GM13976 (cell line): ENCODE results near the gene FAM217A.

Source experiments
- DNase-seq: peaks from one replicate; pipeline ENCODE4 v3.0.0; 2012; ENCODE audit warnings: low spot score
- CTCF ChIP-seq: IDR thresholded peaks from 2 replicates; pipeline ENCODE4 v1.5.1; 2012; ENCODE audit warnings: borderline replicate concordance, mild to moderate bottlenecking; ENCODE audit not compliant: insufficient read depth; ENCODE audit errors: extremely low read depth, missing control alignments, control extremely low read depth
- in situ Hi-C: fragments of 300-500 bp; cut with MboI; formaldehyde crosslinking; loops from one replicate; pipeline ENCODE4 v1.12.0; 2022; ENCODE audit warnings: low sequenced_read_pairs, mixed read lengths, inconsistent platforms; ENCODE audit not compliant: unreplicated experiment

Gene FAM217A

GRCh38 chr6:4088704-4089103, 9.8 kb upstream of the FAM217A start:
- in situ Hi-C loops = no loop called here
- no peak for TF ChIP-seq CTCF
- no peak for DNase-seq

GRCh38 chr6:4085332-4085700, 6.4 kb upstream of the FAM217A start:
- in situ Hi-C loops = no loop called here
- no peak for DNase-seq
- TF ChIP-seq CTCF = no peak

- in situ Hi-C loops = no loop called here
- no peak for TF ChIP-seq CTCF
- DNase-seq = no peak
Measured at GRCh38 chr6:4084444-4085331, 5.8 kb upstream of the FAM217A start.

- in situ Hi-C loops = no loop called here
- no peak for TF ChIP-seq CTCF
- DNase-seq = no peak
Measured at GRCh38 chr6:4074478-4075235, 4.3 kb downstream of the FAM217A start.

GRCh38 chr6:4071330-4071729, 7.6 kb downstream of the FAM217A start:
- TF ChIP-seq CTCF = no peak
- DNase-seq = no peak
- in situ Hi-C loops = no loop called here

GRCh38 chr6:4069199-4069598, 9.7 kb downstream of the FAM217A start:
- in situ Hi-C loops = loop anchor here (10.0 kb wide), 1 partner anchor 86 kb away; no protein-coding TSS in a partner anchor
- TF ChIP-seq CTCF = no peak
- no peak for DNase-seq
